Fibroblast of villous mesenchyme (primary cell): ENCODE measurements around the gene MAPKAPK3. TPM values are rescaled to one million over a fixed set of nuclear protein-coding genes. Genes with fewer than 3 reads are reported as not detected.

Experiments
- DNase-seq: peaks from one replicate; pipeline ENCODE4 v3.0.0-alpha.2; 2010; ENCODE audit warnings: low read depth
- H3K4me3 ChIP-seq: 2 replicates; pipeline ENCODE4 v1.5.1; 2011; ENCODE audit warnings: low read depth, mild to moderate bottlenecking, low read length
- CTCF ChIP-seq: IDR thresholded peaks from 2 replicates; pipeline ENCODE4 v1.5.1; 2012; ENCODE audit warnings: low read depth, mild to moderate bottlenecking, low read length; ENCODE audit not compliant: insufficient read depth
- total RNA-seq: library from RNA; depleted of rRNA; stranded (reverse); fragments of >200 nt; gene quantifications from 2 replicates; pipeline ENCODE4 v1.2.3, GENCODE V29; 2012

MAPKAPK3 gene
- total RNA-seq, 1 donor: 19.0 TPM

GRCh38 chr3:50603261-50604109, 13.5 kb upstream of the MAPKAPK3 start:
- no peak for DNase-seq
- no peak overlapping the region for H3K4me3 ChIP-seq
- no peak for TF ChIP-seq CTCF

GRCh38 chr3:50604110-50604621, 12.8 kb upstream of the MAPKAPK3 start:
- no peak overlapping the region for H3K4me3 ChIP-seq
- no peak for TF ChIP-seq CTCF
- DNase-seq: no peak

- no peak for DNase-seq
- TF ChIP-seq CTCF: no peak
- H3K4me3 ChIP-seq: no peak overlapping the region
Observed at GRCh38 chr3:50604628-50605588, 12.0 kb upstream of the MAPKAPK3 start.

GRCh38 chr3:50605901-50606326, 11.0 kb upstream of the MAPKAPK3 start:
- TF ChIP-seq CTCF: no peak
- H3K4me3 ChIP-seq: no peak overlapping the region
- DNase-seq: no peak

GRCh38 chr3:50606596-50606995, 10.4 kb upstream of the MAPKAPK3 start:
- no peak for DNase-seq
- no peak overlapping the region for H3K4me3 ChIP-seq
- TF ChIP-seq CTCF: no peak

- H3K4me3 ChIP-seq: no peak overlapping the region
- DNase-seq: no peak
- no peak for TF ChIP-seq CTCF
Observed at GRCh38 chr3:50607271-50608091, 9.5 kb upstream of the MAPKAPK3 start.
